Measurements from ENCODE around the gene ELK3.

Gene ELK3

GRCh38 chr12:96244826-96245225 lies 50.7 kb downstream of the ELK3 start:
- in situ Hi-C loops (cut with MboI; ENCODE audit: low pct_unique_long_range_greater_than_20kb, low sequenced_read_pairs) = no loop called here
- no peak for DNase-seq

- no peak for DNase-seq
- in situ Hi-C loops (cut with MboI; ENCODE audit: low pct_unique_long_range_greater_than_20kb, low sequenced_read_pairs) = no loop called here
Measured at GRCh38 chr12:96246926-96247505, 52.8 kb downstream of the ELK3 start.

DNA sequence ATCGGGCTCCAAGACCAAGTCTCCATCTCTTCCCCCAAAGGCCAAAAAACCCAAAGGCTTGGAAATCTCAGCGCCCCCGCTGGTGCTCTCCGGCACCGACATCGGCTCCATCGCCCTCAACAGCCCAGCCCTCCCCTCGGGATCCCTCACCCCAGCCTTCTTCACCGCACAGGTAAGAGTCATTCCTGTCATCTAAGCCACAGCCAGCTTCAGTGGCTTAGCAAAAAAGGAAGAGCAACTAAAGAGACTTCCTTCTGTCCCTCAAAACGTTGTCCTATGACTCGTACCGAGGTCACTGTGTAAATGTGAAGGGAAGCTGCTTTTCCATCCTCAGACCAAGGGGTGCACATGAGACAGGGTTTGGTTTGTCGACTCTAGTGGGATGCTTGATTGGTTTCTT lies 53.4 kb downstream of the ELK3 start:
- no peak for DNase-seq
- in situ Hi-C loops (cut with MboI; ENCODE audit: low pct_unique_long_range_greater_than_20kb, low sequenced_read_pairs) = no loop called here

DNA sequence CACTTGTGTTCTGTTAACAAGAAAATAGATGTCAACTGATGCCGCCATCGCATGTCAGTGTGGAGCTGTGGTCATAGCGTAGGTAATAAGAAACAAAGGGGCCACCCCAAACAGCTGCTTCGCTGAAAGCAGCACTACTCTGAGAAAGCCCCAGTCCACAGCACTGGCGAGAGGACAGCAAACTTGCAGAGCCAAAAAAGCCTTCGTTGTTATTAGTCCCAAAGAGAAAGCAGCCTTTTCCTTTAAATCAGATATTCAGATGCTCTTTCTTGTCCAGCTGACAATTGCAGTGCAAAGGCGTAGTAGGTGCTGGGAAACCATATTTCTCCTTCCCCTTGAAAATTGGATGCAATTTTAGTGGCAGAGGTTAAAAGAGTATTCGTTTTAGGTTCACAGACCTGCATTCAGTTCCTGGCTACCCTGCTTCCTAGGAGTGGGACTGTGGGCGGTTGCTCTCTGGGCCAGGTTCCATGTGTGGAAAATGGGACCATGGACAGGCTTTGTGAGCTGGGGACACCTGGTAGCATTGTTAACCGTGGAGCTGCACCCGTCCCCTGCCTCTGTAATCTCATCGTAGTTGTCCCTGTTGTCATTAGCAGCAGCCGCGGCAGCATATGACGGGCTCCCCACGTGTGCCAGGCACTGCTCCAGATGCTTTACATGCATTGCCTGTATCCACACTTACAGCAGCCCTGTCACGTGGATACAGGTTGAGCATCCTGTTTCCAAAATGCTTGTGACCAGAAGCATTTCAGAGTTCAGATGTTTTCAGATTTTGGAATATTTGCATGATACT lies 54.2 kb downstream of the ELK3 start:
- in situ Hi-C loops (cut with MboI; ENCODE audit: low pct_unique_long_range_greater_than_20kb, low sequenced_read_pairs) = no loop called here
- DNase-seq = no peak

GRCh38 chr12:96249196-96250118 lies 55.3 kb downstream of the ELK3 start:
- no peak for DNase-seq
- in situ Hi-C loops (cut with MboI; ENCODE audit: low pct_unique_long_range_greater_than_20kb, low sequenced_read_pairs) = no loop called here

DNA sequence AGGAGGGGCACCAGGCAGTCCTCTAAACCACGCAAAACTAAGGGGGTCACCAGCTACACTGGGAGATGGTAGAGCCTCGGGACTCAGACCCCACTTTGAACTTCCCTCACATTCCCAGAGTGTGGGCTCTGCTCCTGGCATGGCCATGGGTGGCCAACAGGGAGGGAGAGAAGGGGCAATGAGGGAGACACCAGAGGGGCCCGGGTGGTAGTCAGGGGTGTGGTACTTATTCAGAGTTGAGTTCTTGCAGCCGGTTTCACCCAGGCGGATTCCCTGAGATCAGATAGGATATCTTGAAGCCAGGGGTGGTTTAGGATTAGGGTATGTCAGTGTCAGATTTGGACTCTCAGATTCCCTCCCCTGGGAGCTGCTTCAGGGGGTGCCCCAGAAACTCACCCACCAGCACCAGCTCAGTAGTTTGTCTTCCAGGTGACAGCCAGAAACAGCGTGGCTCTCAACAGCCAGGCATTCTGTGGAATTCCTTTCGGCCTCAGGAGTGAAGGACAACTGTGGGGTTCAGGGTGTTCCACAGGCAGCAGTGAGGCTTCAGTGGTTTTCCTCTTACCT lies 56.0 kb downstream of the ELK3 start:
- no peak for DNase-seq
- in situ Hi-C loops (cut with MboI; ENCODE audit: low pct_unique_long_range_greater_than_20kb, low sequenced_read_pairs) = no loop called here

GRCh38 chr12:96255077-96255476 lies 60.9 kb downstream of the ELK3 start:
- in situ Hi-C loops (cut with MboI; ENCODE audit: low pct_unique_long_range_greater_than_20kb, low sequenced_read_pairs) = no loop called here
- DNase-seq = no peak

GRCh38 chr12:96256672-96257361 lies 62.6 kb downstream of the ELK3 start:
- in situ Hi-C loops (cut with MboI; ENCODE audit: low pct_unique_long_range_greater_than_20kb, low sequenced_read_pairs) = no loop called here
- DNase-seq = no peak

DNA sequence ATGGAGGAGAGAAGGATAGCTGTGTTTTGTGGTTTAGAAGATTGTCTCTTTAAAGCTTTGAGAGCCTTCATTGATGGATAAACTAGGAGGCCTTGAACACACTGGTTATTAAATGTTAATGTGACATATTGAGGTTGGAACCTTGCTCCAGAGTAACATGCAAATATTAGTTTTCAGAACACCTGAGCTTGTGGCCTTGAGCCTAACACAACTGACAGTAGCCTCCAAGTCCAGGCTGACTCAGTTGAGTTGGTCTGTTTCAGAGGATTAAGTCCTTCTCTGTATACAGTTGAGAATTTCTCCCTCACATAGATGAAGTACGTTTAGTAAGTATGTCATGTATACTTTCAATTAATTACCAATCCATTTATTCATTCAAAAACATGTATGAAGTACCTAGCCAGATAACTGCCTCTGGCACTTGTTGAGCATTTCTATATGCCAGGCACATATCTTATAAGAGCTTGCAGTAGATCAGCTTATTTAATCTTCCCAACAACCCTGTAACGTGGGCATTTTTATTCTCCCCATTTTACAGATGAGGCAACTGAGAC lies 63.5 kb downstream of the ELK3 start:
- in situ Hi-C loops (cut with MboI; ENCODE audit: low pct_unique_long_range_greater_than_20kb, low sequenced_read_pairs) = no loop called here
- DNase-seq = no peak

- no peak for DNase-seq
- in situ Hi-C loops (cut with MboI; ENCODE audit: low pct_unique_long_range_greater_than_20kb, low sequenced_read_pairs) = no loop called here
Measured at GRCh38 chr12:96258104-96258961, 64.2 kb downstream of the ELK3 start.

DNA sequence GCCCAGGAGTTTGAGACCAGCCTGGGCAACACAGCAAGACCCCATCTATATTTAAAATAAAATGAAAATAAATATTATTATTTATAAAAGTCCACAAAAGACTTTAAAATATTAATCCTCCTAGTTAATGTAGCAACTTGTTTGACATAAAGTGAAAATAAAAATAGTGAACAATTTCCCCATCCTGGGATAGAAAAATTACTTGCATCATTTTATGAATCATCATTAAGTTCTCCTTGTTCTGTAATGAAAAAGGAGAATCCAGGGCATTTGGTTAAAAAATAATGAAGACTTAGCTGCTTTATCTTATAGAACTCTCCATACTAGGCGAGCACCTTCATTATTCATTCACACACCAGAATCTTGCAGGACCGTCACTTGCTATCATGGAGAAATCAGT lies 66.1 kb downstream of the ELK3 start:
- no peak for DNase-seq
- in situ Hi-C loops (cut with MboI; ENCODE audit: low pct_unique_long_range_greater_than_20kb, low sequenced_read_pairs) = no loop called here

GRCh38 chr12:96260644-96261043 lies 66.5 kb downstream of the ELK3 start:
- DNase-seq = no peak
- in situ Hi-C loops (cut with MboI; ENCODE audit: low pct_unique_long_range_greater_than_20kb, low sequenced_read_pairs) = no loop called here

GRCh38 chr12:96261557-96261956 lies 67.4 kb downstream of the ELK3 start:
- in situ Hi-C loops (cut with MboI; ENCODE audit: low pct_unique_long_range_greater_than_20kb, low sequenced_read_pairs) = no loop called here
- DNase-seq = no peak

- in situ Hi-C loops (cut with MboI; ENCODE audit: low pct_unique_long_range_greater_than_20kb, low sequenced_read_pairs) = no loop called here
- DNase-seq = no peak
Measured at GRCh38 chr12:96263449-96263902, 69.3 kb downstream of the ELK3 start.

DNA sequence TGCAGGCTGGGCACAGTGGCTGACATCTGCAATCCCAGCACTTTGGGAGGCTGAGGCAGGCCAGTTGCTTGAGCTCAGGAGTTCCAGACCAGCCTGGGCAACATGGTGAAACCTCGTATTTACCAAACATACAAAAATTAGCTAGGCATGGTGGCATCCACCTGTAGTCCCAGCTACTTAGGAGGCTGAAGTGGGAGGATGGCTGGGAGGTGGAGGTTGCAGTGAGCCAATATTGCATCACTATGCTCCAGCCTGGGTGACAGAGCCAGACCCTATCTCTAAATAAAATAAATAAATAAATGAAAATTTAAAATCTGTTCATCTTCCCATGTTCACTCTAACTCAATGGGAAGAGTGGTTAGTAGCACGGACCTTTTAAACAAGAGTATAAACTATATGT lies 71.2 kb downstream of the ELK3 start:
- no peak for DNase-seq
- in situ Hi-C loops (cut with MboI; ENCODE audit: low pct_unique_long_range_greater_than_20kb, low sequenced_read_pairs) = no loop called here

DNA sequence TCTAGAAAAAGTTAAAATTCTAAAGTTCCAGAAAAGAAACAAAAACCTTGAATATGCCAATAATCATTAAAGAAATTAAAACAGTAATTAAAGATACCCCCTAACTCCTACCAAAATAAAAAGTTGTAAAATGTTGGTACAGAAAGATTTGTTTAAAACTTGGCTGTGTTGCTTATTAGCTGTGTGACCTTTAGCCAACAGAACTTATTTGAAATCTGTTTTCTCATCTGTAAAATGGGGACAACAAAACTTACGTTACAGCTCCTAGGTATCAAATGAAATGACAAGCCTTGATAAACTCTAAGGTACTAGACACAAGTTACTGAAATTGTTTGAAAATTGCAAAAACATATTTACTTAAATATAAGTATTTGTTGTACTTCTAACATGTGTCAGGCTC lies 71.7 kb downstream of the ELK3 start:
- no peak for DNase-seq
- in situ Hi-C loops (cut with MboI; ENCODE audit: low pct_unique_long_range_greater_than_20kb, low sequenced_read_pairs) = no loop called here

GRCh38 chr12:96266238-96266637 lies 72.1 kb downstream of the ELK3 start:
- no peak for DNase-seq
- in situ Hi-C loops (cut with MboI; ENCODE audit: low pct_unique_long_range_greater_than_20kb, low sequenced_read_pairs) = no loop called here
